Small intestine (tissue), 7 donors: ENCODE data around the gene CLMN. TPM values are rescaled to one million over a fixed set of nuclear protein-coding genes. Genes with fewer than 3 reads are reported as not detected.

Experiments used
- DNase-seq, 2 donors: peaks; one replicate each; pipeline versions ENCODE4 v3.0.0 to v3.0.0-alpha.2; 2013
- FAIRE-seq: peaks from 2 replicates; lab custom pipeline; 2012; peaks lifted over from hg19 to GRCh38; lab: Jason Lieb, UNC
- H3K27ac ChIP-seq, 3 donors: one replicate each; pipeline ENCODE4 v1.5.1; 2013; ENCODE audit warnings: low read length in 2 of 3, mild to moderate bottlenecking in 2 of 3, control low read depth in 1 of 3, inconsistent platforms in 1 of 3, low read depth in 1 of 3, moderate library complexity in 1 of 3
- H3K27me3 ChIP-seq, 3 donors: one replicate each; pipeline ENCODE4 v1.6.1; 2013; ENCODE audit warnings: low read length in 3 of 3, inconsistent platforms in 1 of 3; ENCODE audit not compliant: control insufficient read depth in 3 of 3, insufficient read depth in 3 of 3
- H3K36me3 ChIP-seq, 3 donors: one replicate each; pipeline ENCODE4 v1.6.1; 2013; ENCODE audit warnings: low read length in 3 of 3, inconsistent platforms in 1 of 3, low read depth in 1 of 3, mild to moderate bottlenecking in 1 of 3, moderate library complexity in 1 of 3; ENCODE audit not compliant: control insufficient read depth in 3 of 3, insufficient read depth in 2 of 3
- H3K4me1 ChIP-seq, 3 donors: one replicate each; pipeline ENCODE4 v1.6.1; 2013; ENCODE audit warnings: low read length in 2 of 3, inconsistent platforms in 1 of 3, low read depth in 1 of 3, mild to moderate bottlenecking in 1 of 3, moderate library complexity in 1 of 3; ENCODE audit not compliant: control insufficient read depth in 3 of 3, insufficient read depth in 2 of 3
- H3K4me3 ChIP-seq, 3 donors: one replicate each; pipeline ENCODE4 v1.5.1; 2013; ENCODE audit warnings: low read length in 3 of 3, control low read depth in 1 of 3, inconsistent platforms in 1 of 3, low read depth in 1 of 3, mild to moderate bottlenecking in 1 of 3, moderate library complexity in 1 of 3
- H3K9me3 ChIP-seq, 2 donors: one replicate each; pipeline ENCODE4 v1.6.1; 2013; ENCODE audit warnings: low read depth in 1 of 2, low read length in 1 of 2; ENCODE audit not compliant: control insufficient read depth in 2 of 2, insufficient read depth in 1 of 2
- WGBS, 3 donors: extraction: QIAGEN DNeasy Blood & Tissue Kit; methylation state at CpG; one replicate each; pipeline ENCODE4 v1.1.7; 2013; 5-methylcytosine and 5-hydroxymethylcytosine counted together
- polyA plus RNA-seq, 4 donors: library from polyadenylated mRNA; stranded (reverse) in 3 of 4; unstranded in 1 of 4; fragments of 200-250 nt in 3 of 4; fragments of 120-200 nt in 1 of 4; gene quantifications; one replicate each; pipeline versions ENCODE4 v1.2.1 to v1.2.3, GENCODE V29; 2013
- donor health status: healthy with polysubstance abuse.
- donor health status: control.
- donor health status: control.
- donor health status: Bipolar disorder and iron deficiency.
- donor health status: healthy.

Gene CLMN
- polyA plus RNA-seq, 4 donors, result 2.9 to 25.0 (median 5.7) TPM

DNA sequence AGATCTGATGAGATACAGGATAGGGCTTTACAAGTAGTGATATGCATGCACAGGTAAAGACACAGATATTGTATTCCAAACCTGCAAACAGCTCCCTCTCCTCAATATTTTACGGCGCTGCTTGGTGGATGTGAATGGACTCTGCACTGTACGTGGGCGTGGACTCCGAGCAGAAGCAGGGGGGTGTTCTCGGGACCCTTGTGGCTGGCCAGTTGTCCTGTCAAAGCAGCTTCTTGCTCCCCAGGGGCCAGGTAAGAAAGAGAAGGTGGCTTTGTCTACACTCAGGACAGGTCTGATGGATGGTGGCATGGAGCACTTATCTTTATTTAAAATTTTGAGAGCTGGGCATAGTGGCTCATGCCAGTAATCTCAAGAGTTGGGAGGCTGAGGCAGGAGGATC, 29.5 kb upstream of the CLMN start:
- H3K27ac ChIP-seq, result no peak overlapping the region
- no peaks in the 10 kb centered on the region for H3K27me3 ChIP-seq
- no peak overlapping the region for H3K4me3 ChIP-seq
- no peak for DNase-seq
- no peaks in the 10 kb centered on the region for H3K36me3 ChIP-seq
- peaks cover 0 to under 1% of the 10 kb centered on the region in 2 donors for H3K9me3 ChIP-seq
- WGBS, 3 donors, result 29 to 77% (median 44%) methylated on average over 6 of the region's 6 CpGs
- no peaks in the 10 kb centered on the region for H3K4me1 ChIP-seq
- no peak for FAIRE-seq

DNA sequence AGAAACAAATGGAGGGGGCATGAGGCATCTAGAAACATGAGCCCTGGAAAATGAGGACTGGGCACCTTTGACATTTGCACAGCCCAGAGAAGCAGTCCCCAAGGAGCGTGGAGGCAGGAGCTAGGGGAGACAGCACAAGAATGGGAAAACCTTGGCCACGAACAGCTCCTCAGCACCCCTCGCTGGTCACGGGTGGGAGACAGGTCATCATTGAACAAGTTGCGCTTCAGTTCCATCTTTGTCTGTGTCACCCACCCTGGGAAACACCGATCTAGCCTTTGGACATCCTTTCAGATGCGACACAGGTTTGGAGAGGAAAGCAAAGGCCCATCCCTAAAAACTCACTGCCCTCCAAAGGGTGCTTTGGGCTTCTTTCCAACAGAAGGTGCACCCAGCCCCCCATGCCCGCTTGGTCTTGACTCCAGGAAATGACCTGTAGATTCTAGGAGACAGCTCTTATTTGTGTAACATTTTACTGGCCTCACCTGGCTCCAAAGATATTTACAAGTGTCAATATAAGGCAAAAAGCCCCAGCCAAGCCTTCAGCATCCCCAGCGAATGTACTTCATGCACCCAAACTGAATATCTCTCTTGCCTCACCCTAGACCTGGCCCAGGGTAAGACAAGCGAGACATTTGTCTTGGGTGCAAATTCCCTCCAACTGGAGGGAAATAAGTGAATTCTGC, 28.8 kb upstream of the CLMN start:
- DNase-seq (no peak), FAIRE-seq (no peak)
- Histone ChIP-seq H3K36me3 (no peaks in the 10 kb centered on the region), H3K27ac (no peak overlapping the region), H3K9me3 (no peaks in the 10 kb centered on the region), H3K4me3 (no peak overlapping the region), H3K4me1 (no peaks in the 10 kb centered on the region), H3K27me3 (no peaks in the 10 kb centered on the region)
- 84 to 89% (median 86%) methylated on average over 10 of the region's 10 CpGs for WGBS, 3 donors

DNA sequence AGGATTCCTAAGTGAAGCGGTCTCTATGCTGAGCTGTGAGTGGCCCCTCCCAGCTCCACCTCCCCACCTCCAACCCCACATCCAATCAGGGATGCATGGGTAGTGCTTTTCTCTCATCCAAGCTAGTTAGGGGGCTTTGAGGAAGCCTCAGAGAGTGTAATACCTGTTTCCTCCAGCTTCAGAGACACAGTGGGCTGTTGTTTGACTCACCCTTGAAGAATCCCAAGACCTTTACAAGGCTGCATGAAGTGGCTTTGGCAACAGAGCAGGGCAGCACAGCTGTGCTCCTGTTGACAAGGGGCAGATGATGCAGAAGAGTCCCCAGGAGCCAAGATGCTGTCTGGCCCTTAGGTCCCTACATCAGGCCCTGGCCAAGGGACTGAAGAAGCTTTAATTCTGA, 27.1 kb upstream of the CLMN start:
- DNase-seq (no peak), FAIRE-seq (no peak)
- Histone ChIP-seq H3K27ac (no peak overlapping the region), H3K4me3 (no peak overlapping the region), H3K9me3 (no peaks in the 10 kb centered on the region), H3K27me3 (no peaks in the 10 kb centered on the region), H3K4me1 (no peaks in the 10 kb centered on the region), H3K36me3 (no peaks in the 10 kb centered on the region)
- 98 to 100% (median 100%) methylated on average over 1 of the region's 1 CpG for WGBS, 3 donors

DNA sequence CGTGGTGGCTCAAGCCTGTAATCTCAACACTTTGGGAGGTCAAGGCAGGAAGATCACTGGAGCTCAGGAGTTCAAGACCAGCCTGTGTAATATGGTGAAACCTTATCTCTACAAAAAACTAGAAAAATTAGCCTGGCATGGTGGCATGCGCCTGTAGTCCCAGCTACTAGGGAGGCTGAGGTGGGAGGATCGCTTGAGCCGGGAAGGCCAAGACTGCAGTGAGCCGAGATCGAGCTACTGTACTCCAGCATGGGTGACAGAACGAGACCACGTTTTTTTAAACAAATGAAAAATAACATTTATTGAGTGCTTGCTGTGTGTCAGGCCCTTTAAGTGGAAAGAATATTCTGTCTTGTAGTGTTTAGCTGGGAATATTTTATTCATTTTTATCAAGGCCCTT, 26.6 kb upstream of the CLMN start:
- Histone ChIP-seq H3K27me3 (no peaks in the 10 kb centered on the region), H3K9me3 (no peaks in the 10 kb centered on the region), H3K4me3 (no peak overlapping the region), H3K4me1 (no peaks in the 10 kb centered on the region), H3K27ac (no peak overlapping the region), H3K36me3 (no peaks in the 10 kb centered on the region)
- FAIRE-seq (no peak), DNase-seq (no peak)
- 91 to 95% (median 92%) methylated on average over 8 of the region's 8 CpGs for WGBS, 3 donors

DNA sequence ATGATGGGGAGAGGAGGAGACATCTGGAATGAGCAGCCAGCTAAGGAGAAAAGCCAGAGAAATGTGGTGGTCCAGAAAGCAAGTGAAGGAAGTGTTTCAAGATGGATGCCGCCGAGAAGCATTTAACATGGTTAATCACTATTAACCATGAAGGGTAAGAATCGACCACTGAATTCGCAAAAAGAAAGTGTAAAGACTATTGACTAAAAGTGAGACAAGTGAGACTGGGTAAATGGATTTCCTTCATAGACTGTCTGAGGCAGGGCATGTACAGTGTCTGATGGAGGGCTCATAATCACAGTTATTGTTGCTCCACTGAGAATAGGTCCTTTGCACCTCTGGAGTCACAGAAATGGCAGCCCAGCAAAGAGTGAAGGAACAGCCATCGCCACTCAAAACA, 25.3 kb upstream of the CLMN start:
- Histone ChIP-seq H3K9me3 (no peaks in the 10 kb centered on the region), H3K27ac (no peak overlapping the region), H3K4me1 (peaks cover 0 to 4% (median 0%) of the 10 kb centered on the region in 3 donors), H3K4me3 (no peak overlapping the region), H3K36me3 (no peaks in the 10 kb centered on the region), H3K27me3 (no peaks in the 10 kb centered on the region)
- WGBS, 3 donors, result 59 to 90% (median 85%) methylated on average over 5 of the region's 5 CpGs
- FAIRE-seq (no peak), DNase-seq (no peak)

DNA sequence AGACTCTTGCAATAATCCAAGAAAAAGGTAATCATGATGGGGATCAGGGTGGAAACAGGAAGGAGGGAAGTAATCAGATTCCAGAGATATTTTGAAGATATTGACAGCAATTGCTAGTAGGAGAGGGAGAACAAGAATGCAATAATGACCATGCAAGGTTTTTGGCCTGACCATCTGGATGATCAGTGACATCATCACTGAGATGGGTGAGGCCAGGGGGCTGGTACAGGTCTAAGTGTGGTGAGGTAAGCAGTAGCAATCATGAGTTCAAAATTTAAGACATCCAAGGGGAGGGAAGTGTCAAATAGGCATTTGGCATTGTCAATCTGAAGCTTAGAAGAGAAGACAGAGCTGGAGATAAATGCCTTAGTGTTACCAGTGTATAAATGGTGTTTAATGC, 24.8 kb upstream of the CLMN start:
- Histone ChIP-seq H3K9me3 (no peaks in the 10 kb centered on the region), H3K27me3 (no peaks in the 10 kb centered on the region), H3K4me1 (peaks cover 0 to 7% (median 0%) of the 10 kb centered on the region in 3 donors), H3K4me3 (no peak overlapping the region), H3K36me3 (no peaks in the 10 kb centered on the region), H3K27ac (no peak overlapping the region)
- DNase-seq (no peak), FAIRE-seq (no peak)

DNA sequence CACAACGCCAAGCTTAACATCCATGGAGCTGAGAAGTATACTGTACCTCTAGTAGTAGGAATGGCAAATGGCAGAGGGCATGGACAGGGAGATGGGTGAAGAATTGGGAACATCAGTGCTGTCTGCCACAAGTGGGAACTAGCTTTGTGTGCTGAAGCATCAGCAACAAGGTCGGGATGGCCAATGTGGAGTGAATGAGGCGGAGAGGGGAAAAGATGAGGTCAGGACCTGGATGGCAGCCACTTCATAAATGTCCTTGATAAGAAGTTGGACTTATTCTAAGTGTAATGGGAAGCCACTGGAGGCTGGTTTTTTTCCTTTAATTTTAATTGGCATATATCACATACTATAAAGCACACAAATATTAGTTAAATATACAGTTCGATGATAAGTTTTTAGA, 21.9 kb upstream of the CLMN start:
- WGBS, 3 donors, result 74 to 76% (median 75%) methylated on average over 4 of the region's 4 CpGs
- no peak for DNase-seq
- Histone ChIP-seq H3K27ac (peak overlapping the region in 2 of 3 donors; percentile 3 to 88), H3K4me3 (no peak overlapping the region), H3K4me1 (peaks cover 0 to 11% (median 2%) of the 10 kb centered on the region in 3 donors), H3K36me3 (no peaks in the 10 kb centered on the region), H3K9me3 (no peaks in the 10 kb centered on the region), H3K27me3 (no peaks in the 10 kb centered on the region)
- no peak for FAIRE-seq

DNA sequence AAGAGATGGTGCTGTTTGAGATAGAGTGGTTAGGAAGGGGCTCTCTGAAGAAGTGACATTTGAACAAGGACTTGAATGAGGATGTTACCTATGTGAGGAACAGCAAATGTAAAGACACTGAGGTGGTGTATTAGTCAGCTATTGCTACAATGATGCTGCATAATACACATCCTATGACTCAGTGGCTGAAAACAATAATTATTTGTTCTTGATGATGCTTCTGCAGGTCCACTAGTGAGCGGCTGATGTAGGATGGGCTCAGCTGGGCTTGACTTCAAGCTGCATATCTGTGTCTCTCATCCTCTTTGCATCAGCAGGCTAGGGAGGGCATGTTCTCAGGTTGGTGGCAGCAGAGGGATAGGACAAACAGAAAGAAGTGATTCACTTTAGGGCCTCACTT, 21.4 kb upstream of the CLMN start:
- H3K27me3 ChIP-seq, result no peaks in the 10 kb centered on the region
- peak overlapping the region in 2 of 3 donors; percentile 43 to 88 for H3K27ac ChIP-seq
- H3K4me3 ChIP-seq, result no peak overlapping the region
- DNase-seq (no peak), FAIRE-seq (no peak)
- H3K36me3 ChIP-seq, result no peaks in the 10 kb centered on the region
- WGBS, 3 donors, result 96 to 100% (median 98%) methylated on average over 1 of the region's 1 CpG
- H3K9me3 ChIP-seq, result no peaks in the 10 kb centered on the region
- H3K4me1 ChIP-seq, result peaks cover 0 to 11% (median 2%) of the 10 kb centered on the region in 3 donors

DNA sequence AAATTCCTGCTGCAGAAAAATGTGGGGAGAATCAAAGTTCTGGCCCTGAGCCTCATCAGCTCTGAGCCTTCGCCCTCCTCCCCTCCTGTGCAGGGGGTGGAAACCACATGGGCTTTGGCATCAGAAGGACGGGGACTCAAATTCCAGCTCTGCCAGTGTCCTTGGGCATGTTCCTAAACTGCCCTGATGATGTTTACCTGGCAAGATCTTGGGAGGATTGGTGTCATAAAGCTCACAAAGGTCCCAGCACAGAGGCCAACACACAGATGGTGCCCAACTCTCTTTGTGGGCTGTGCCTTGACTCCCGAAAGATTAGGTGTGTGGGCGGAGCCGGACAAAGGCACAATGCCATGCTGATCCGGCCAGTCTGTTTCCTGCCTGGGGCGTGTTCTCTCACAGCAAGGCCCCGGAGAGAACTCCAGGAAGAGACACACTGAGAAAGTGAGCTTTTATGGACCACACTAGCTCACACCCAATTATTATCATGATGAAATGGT, 20.5 kb upstream of the CLMN start:
- WGBS, 3 donors, result 4 to 45% (median 28%) methylated on average over 8 of the region's 8 CpGs
- Histone ChIP-seq H3K27ac (peak overlapping the region; percentile 62 to 88 (median 72)), H3K4me1 (peaks cover 0 to 11% (median 2%) of the 10 kb centered on the region in 3 donors), H3K36me3 (no peaks in the 10 kb centered on the region), H3K27me3 (no peaks in the 10 kb centered on the region), H3K4me3 (no peak overlapping the region), H3K9me3 (no peaks in the 10 kb centered on the region)
- FAIRE-seq, result no peak
- DNase-seq, result peak; percentile 79 to 99
